GM19452 (cell line): ENCODE data around the gene PCDHA4.
"Not testable (repeated sequence)": the region's sequence is repeated elsewhere in the genome, so short reads cannot be mapped to it uniquely, and the experiment has no call there.

Source experiments
- ATAC-seq: cut with Tn5 transposase; IDR thresholded peaks from one replicate; pipeline ENCODE4 v1.9.1; 2021; ENCODE audit not compliant: unreplicated experiment

PCDHA4 gene

DNA sequence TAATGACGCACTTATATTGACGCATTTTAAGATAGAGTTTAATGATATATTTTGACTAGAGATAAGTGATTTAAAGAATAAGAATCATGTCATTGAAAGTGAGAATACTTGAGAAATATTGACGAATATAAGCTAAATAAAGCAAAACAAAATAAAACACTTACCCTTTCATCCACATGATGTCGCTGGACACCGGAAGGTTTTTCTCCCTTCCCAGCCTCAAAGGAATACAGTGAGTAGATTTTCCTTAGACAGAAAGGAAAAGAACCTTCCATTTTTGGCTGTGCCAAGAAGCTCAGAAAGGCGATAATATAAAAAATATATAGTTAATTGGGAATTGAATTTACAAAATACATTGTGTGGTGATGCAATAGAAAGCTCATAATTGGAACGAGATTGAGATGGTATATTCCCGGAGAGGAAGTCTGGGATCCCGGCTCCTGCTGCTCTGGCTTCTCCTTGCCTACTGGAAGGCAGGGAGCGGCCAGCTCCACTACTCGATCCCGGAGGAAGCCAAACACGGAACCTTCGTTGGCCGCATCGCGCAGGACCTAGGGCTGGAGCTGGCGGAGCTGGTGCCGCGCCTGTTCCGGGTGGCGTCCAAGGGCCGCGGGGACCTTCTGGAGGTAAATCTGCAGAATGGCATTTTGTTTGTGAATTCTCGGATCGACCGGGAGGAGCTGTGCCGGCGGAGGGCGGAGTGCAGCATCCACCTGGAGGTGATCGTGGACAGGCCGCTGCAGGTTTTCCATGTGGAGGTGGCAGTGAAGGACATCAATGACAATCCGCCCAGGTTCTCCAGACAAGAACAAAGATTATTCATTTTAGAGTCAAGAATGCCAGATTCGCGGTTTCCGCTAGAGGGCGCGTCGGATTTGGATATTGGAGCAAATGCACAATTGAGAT lies 14.8 kb downstream of the PCDHA4 start, which contains the start of gene PCDHA5:
TSS of gene PCDHA5 (plus strand) at position 239 of the 906 bp plus-strand sequence.
- no peak for ATAC-seq

DNA sequence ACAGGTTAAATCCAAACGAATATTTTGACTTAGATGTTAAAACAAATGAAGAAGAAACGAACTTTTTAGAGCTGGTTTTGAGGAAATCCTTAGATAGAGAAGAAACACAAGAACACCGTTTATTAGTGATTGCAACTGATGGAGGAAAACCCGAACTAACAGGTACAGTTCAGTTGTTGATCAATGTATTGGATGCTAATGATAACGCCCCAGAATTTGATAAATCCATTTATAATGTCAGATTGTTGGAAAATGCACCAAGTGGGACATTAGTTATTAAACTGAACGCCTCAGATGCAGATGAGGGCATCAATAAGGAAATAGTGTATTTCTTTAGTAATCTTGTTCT lies 15.4 kb downstream of the PCDHA4 start:
- no peak for ATAC-seq

DNA sequence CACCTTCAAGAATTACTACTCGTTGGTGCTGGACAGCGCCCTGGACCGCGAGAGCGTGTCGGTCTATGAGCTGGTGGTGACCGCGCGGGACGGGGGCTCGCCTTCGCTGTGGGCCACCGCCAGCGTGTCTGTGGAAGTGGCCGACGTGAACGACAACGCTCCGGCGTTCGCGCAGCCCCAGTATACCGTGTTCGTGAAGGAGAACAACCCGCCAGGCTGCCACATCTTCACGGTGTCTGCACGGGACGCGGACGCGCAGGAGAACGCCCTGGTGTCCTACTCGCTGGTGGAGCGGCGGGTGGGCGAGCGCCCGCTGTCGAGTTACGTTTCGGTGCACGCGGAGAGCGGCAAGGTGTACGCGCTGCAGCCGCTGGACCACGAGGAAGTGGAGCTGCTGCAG lies 16.1 kb downstream of the PCDHA4 start:
- ATAC-seq, result not testable (repeated sequence)

DNA sequence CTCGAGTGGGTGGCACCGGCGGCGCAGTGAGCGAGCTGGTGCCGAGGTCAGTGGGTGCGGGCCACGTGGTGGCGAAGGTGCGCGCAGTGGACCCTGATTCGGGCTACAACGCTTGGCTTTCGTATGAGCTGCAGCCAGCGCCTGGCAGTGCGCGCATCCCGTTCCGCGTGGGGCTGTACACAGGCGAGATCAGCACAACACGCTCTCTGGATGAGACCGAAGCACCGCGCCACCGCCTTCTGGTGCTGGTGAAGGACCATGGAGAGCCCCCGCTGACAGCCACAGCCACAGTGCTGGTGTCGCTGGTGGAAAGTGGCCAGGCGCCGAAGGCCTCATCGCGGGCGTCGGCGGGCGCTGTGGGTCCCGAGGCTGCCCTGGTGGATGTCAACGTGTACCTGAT lies 16.6 kb downstream of the PCDHA4 start:
- ATAC-seq, result no peak

DNA sequence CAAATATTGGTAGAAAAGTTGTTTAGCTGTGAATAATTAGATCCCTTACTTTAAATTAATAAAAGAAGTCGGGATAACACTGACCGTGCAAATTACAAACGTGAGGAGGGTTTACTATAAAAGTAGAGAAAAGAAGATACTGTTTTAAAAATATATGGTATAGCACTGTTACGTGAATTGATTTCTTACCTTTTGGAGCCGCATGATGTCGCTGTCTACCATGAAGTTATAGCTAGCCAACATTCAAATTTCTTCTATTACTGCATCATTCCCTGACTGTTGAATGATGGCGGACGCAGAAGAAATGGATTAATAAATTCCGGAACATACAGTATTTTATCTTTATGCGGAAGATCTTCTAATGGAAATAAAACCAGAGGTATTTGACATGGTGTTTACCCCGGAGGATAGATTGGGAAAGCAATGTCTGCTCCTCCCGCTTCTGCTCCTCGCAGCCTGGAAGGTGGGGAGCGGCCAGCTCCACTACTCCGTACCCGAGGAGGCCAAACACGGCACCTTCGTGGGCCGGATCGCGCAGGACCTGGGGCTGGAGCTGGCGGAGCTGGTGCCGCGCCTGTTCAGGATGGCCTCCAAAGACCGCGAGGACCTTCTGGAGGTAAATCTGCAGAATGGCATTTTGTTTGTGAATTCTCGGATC lies 21.0 kb downstream of the PCDHA4 start, which contains the start of gene PCDHA6:
TSS of gene PCDHA6 (plus strand) at position 257 of the 658 bp plus-strand sequence. CDS start at position 389, 132 bp downstream.
- ATAC-seq, result no peak

DNA sequence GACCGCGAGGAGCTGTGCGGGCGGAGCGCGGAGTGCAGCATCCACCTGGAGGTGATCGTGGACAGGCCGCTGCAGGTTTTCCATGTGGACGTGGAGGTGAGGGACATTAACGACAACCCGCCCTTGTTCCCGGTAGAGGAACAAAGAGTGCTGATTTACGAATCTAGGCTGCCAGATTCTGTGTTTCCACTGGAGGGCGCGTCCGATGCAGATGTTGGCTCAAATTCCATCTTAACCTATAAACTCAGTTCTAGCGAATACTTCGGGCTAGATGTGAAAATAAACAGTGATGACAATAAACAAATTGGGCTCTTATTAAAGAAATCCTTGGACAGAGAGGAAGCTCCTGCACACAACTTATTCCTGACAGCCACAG lies 21.5 kb downstream of the PCDHA4 start:
- ATAC-seq, result no peak

DNA sequence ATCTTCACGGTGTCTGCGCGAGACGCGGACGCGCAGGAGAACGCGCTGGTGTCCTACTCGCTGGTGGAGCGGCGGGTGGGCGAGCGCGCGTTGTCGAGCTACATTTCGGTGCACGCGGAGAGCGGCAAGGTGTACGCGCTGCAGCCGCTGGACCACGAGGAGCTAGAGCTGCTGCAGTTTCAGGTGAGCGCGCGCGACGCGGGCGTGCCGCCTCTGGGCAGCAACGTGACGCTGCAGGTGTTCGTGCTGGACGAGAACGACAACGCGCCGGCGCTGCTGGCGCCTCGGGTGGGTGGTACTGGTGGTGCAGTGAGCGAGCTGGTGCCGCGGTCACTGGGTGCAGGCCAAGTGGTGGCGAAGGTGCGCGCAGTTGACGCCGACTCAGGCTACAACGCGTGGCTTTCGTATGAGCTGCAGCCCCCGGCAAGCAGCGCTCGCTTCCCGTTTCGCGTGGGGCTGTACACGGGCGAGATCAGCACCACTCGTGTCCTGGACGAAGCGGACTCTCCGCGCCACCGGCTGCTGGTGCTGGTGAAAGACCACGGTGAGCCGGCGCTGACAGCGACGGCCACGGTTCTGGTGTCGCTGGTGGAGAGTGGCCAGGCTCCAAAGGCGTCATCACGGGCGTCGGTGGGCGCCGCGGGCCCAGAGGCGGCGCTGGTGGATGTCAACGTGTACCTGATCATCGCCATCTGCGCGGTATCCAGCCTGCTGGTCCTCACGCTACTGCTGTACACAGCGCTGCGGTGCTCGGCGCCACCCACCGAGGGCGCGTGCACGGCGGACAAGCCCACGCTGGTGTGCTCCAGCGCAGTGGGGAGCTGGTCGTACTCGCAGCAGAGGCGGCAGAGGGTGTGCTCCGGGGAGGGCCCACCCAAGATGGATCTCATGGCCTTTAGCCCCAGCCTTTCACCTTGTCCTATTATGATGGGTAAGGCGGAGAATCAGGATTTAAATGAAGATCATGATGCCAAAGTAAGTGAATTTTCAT lies 22.9 kb downstream of the PCDHA4 start:
- not testable (repeated sequence) for ATAC-seq

DNA sequence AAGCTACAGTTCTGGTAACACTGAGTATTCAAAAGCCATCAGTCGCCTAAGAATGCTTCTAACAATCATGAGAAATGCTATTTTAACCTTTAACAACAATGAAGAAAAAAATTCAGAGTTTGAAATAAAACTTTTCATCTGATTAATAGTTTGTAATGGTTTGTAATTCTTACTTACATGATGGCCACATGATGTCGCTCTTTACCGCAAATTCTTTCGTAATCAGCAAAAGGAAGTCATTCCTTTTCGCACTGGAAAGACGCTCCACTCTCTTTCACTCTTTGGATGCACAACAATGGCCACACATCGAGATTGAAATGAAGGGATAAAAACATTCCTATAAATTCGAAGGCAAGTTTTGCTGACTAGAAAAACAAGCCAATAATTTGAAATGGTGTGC lies 27.1 kb downstream of the PCDHA4 start, which contains the start of gene PCDHA7:
TSS of gene PCDHA7 (plus strand) at position 277 of the 400 bp plus-strand sequence. CDS start at position 392, 115 bp downstream.
- ATAC-seq, result no peak

DNA sequence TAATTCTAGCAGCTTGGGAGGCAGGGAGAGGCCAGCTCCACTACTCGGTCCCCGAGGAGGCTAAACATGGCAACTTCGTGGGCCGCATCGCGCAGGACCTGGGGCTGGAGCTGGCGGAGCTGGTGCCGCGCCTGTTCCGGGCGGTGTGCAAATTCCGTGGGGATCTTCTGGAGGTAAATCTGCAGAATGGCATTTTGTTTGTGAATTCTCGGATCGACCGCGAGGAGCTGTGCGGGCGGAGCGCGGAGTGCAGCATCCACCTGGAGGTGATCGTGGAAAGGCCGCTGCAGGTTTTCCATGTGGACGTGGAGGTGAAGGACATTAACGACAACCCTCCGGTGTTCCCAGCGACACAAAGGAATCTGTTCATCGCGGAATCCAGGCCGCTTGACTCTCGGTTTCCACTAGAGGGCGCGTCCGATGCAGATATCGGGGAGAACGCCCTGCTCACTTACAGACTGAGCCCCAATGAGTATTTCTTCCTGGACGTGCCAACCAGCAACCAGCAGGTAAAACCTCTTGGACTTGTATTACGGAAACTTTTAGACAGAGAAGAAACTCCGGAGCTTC lies 27.7 kb downstream of the PCDHA4 start:
- not testable (repeated sequence) for ATAC-seq

DNA sequence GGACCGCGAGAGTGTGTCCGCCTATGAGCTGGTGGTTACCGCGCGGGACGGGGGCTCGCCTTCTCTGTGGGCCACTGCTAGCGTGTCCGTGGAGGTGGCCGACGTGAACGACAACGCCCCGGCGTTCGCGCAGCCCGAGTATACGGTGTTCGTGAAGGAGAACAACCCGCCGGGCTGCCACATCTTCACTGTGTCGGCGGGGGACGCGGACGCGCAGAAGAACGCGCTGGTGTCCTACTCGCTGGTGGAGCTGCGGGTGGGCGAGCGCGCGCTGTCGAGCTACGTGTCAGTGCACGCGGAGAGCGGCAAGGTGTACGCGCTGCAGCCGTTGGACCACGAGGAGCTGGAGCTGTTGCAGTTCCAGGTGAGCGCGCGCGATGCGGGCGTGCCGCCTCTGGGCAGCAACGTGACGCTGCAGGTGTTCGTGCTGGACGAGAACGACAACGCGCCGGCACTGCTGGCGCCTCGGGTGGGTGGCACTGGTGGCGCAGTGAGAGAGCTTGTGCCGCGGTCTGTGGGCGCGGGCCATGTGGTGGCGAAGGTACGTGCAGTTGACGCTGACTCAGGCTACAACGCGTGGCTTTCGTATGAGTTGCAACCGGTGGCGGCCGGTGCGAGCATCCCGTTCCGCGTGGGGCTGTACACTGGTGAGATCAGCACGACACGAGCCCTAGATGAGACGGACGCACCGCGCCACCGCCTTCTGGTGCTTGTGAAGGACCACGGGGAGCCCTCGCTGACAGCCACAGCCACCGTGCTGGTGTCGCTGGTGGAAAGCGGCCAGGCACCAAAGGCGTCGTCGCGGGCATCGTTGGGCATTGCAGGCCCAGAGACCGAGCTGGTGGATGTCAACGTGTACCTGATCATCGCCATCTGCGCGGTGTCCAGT lies 29.0 kb downstream of the PCDHA4 start:
- no peak for ATAC-seq

DNA sequence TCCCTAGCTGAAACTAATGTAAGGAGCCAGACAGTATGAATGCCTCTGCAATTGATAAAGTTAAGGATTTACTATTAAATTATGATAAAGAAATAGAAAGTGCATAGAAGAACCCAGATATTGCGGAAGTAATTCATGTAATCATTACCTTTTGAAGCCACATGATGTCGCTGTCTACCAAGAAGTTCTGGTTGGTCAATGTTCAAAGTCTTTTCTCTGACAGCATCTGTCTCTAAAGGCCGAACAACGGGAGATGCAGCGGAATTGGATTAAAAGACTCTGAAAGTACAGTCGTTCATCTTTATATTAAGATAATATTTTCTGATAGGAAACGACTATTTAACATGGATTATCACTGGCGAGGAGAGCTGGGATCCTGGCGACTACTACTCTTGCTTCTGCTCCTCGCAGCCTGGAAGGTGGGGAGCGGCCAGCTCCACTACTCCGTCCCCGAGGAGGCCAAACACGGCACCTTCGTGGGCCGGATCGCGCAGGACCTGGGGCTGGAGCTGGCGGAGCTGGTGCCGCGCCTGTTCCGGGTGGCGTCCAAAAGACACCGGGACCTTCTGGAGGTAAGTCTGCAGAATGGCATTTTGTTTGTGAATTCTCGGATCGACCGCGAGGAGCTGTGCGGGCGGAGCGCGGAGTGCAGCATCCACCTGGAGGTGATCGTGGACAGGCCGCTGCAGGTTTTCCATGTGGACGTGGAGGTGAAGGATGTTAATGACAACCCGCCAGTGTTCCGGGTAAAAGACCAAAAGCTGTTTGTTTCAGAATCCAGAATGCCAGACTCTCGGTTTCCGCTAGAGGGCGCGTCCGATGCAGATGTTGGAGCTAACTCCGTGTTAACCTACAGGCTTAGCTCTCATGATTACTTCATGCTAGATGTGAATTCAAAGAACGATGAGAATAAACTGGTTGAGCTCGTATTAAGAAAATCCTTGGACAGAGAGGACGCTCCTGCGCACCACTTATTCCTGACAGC lies 34.4 kb downstream of the PCDHA4 start, which contains the start of gene PCDHA8:
TSS of gene PCDHA8 (plus strand) at position 210 of the 985 bp plus-strand sequence. CDS start at position 345, 135 bp downstream.
- ATAC-seq, result no peak

DNA sequence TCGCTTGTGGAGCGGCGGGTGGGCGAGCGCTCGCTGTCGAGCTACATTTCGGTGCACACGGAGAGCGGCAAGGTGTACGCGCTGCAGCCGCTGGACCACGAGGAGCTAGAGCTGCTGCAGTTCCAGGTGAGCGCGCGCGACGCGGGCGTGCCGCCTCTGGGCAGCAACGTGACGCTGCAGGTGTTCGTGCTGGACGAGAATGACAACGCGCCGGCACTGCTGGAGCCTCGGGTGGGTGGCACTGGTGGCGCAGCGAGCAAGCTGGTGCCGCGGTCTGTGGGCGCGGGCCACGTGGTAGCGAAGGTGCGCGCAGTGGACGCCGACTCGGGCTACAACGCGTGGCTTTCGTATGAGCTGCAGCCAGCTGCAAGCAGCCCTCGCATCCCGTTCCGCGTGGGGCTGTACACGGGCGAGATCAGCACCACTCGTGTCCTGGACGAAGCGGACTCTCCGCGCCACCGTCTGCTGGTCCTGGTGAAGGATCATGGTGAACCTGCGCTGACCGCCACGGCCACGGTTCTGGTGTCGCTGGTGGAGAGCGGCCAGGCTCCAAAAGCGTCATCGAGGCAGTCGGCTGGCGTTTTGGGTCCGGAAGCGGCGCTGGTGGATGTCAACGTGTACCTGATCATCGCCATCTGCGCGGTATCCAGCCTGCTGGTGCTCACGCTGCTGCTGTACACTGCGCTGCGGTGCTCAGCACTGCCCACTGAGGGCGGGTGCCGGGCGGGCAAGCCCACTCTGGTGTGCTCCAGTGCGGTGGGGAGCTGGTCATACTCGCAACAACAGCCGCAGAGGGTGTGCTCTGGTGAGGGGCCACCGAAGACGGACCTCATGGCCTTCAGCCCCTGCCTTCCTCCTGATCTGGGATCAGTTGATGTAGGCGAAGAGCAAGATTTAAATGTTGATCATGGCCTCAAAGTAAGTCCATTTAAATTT lies 36.2 kb downstream of the PCDHA4 start:
- no peak for ATAC-seq

DNA sequence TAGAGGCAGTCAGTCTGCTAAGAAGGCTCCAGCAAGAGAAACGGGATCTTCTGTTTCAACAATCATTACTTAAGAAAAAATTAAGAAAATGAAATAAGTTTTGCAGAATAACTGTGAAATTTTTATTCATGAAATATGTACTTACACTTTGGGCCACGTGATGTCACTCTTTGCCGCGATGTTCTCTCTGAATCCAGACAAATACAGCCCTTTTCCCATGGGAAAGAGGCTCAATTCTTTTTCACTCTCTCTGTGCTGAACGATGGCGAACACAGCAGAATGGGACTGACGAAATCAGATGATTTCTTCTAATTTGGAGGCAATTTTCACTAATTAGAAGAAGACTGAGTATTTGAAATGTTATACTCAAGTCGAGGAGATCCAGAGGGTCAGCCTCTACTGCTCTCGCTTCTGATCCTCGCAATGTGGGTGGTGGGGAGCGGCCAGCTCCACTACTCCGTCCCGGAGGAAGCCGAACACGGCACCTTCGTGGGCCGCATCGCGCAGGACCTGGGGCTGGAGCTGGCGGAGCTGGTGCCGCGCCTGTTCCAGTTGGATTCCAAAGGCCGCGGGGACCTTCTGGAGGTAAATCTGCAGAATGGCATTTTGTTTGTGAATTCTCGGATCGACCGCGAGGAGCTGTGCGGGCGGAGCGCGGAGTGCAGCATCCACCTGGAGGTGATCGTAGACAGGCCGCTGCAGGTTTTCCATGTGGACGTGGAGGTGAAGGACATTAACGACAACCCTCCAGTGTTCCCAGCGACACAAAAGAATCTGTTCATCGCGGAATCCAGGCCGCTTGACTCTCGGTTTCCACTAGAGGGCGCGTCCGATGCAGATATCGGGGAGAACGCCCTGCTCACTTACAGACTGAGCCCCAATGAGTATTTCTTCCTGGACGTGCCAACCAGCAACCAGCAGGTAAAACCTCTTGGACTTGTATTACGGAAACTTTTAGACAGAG lies 41.6 kb downstream of the PCDHA4 start, which contains the start of gene PCDHA9:
TSS of gene PCDHA9 (plus strand) at position 244 of the 964 bp plus-strand sequence. CDS start at position 358, 114 bp downstream.
- ATAC-seq, result not testable (repeated sequence)

DNA sequence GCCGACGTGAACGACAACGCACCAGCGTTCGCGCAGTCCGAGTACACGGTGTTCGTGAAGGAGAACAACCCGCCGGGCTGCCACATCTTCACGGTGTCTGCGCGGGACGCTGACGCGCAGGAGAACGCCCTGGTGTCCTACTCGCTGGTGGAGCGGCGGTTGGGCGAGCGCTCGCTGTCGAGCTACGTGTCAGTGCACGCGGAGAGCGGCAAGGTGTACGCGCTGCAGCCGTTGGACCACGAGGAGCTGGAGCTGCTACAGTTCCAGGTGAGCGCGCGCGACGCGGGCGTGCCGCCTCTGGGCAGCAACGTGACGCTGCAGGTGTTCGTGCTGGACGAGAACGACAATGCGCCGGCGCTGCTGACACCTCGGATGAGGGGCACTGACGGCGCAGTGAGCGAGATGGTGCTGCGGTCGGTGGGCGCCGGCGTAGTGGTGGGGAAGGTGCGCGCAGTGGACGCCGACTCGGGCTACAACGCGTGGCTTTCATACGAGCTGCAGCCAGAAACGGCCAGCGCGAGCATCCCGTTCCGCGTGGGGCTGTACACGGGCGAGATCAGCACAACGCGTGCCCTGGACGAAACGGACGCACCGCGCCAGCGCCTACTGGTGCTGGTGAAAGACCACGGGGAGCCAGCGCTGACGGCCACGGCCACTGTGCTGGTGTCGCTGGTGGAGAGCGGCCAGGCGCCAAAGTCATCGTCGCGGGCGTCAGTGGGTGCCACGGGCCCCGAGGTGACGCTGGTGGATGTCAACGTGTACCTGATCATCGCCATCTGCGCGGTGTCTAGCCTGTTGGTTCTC lies 43.2 kb downstream of the PCDHA4 start:
- not testable (repeated sequence) for ATAC-seq
